SK-N-SH treated with all-trans-retinoic acid at 6 μM for 48 hours (cell line): ENCODE results near the gene VTI1A.

ENCODE experiments used
- ATAC-seq: fragments of 200-7000 bp; cut with Tn5 transposase; 3 replicates; pipeline ENCODE4 v1.9.1; 2020; ENCODE audit warnings: mild to moderate bottlenecking, moderate library complexity
- ARNTL ChIP-seq: fragments of 450-650 bp; formaldehyde crosslinking; IDR thresholded peaks from 2 replicates; pipeline ENCODE4 v1.5.0; 2020; ENCODE audit warnings: low read depth, mild to moderate bottlenecking, moderate library complexity, borderline replicate concordance
- BACH2 ChIP-seq: fragments of 250-450 bp; sonication (Bioruptor Pico); IDR thresholded peaks from 2 replicates; pipeline ENCODE4 v1.9.0; 2021; ENCODE audit warnings: mild to moderate bottlenecking, borderline replicate concordance
- CSDC2 ChIP-seq: fragments of 250-450 bp; sonication (Bioruptor Pico); IDR thresholded peaks from 2 replicates; pipeline ENCODE4 v1.5.0; 2020; ENCODE audit warnings: mild to moderate bottlenecking, moderate library complexity
- ESRRG ChIP-seq: fragments of 250-450 bp; sonication (Bioruptor Pico); IDR thresholded peaks from 2 replicates; pipeline ENCODE4 v1.6.1; 2021; ENCODE audit warnings: mild to moderate bottlenecking
- GLIS3 ChIP-seq: fragments of 250-450 bp; sonication (Bioruptor Pico); IDR thresholded peaks from 2 replicates; pipeline ENCODE4 v1.5.0; 2020; ENCODE audit warnings: mild to moderate bottlenecking, moderate library complexity
- ISL1 ChIP-seq: fragments of 250-450 bp; sonication (Bioruptor Pico); IDR thresholded peaks from 2 replicates; pipeline ENCODE4 v2.1.2; 2022; ENCODE audit warnings: mild to moderate bottlenecking, moderate library complexity
- OSR1 ChIP-seq: fragments of 250-450 bp; sonication (Bioruptor Pico); IDR thresholded peaks from 2 replicates; pipeline ENCODE4 v1.8.0; 2022; ENCODE audit warnings: moderate library complexity, mild to moderate bottlenecking, inconsistent platforms
- PPARA ChIP-seq: fragments of 250-450 bp; sonication (Bioruptor Pico); IDR thresholded peaks from 2 replicates; pipeline ENCODE4 v1.5.0; 2020; ENCODE audit warnings: mild to moderate bottlenecking, borderline replicate concordance
- RARB ChIP-seq: fragments of 250-450 bp; sonication (Bioruptor Pico); IDR thresholded peaks from 2 replicates; pipeline ENCODE4 v1.8.0; 2021; ENCODE audit warnings: mild to moderate bottlenecking, moderate library complexity
- SNAI2 ChIP-seq: fragments of 250-450 bp; sonication (Bioruptor Pico); IDR thresholded peaks from 2 replicates; pipeline ENCODE4 v1.5.0; 2020; ENCODE audit warnings: mild to moderate bottlenecking, moderate library complexity
- TCF4 ChIP-seq: fragments of 250-450 bp; sonication (Bioruptor Pico); IDR thresholded peaks from 2 replicates; pipeline ENCODE4 v1.8.0; 2021; ENCODE audit warnings: mild to moderate bottlenecking, moderate library complexity, borderline replicate concordance
- TOX ChIP-seq: fragments of 250-450 bp; sonication (Bioruptor Pico); IDR thresholded peaks from 2 replicates; pipeline ENCODE4 v1.8.0; 2021; ENCODE audit warnings: mild to moderate bottlenecking, moderate library complexity, borderline replicate concordance
- ZC3H10 ChIP-seq: fragments of 250-450 bp; sonication (Bioruptor Pico); IDR thresholded peaks from 2 replicates; pipeline ENCODE4 v1.5.1; 2021; ENCODE audit warnings: mild to moderate bottlenecking, moderate library complexity
- ZFP3 ChIP-seq: fragments of 250-450 bp; sonication (Bioruptor Pico); IDR thresholded peaks from 2 replicates; pipeline ENCODE4 v1.5.0; 2020; ENCODE audit warnings: mild to moderate bottlenecking, moderate library complexity
- ZFP30 ChIP-seq: fragments of 450-650 bp; formaldehyde crosslinking; IDR thresholded peaks from 2 replicates; pipeline ENCODE4 v1.5.0; 2022; ENCODE audit warnings: mild to moderate bottlenecking, moderate library complexity
- ZNF565 ChIP-seq: fragments of 450-650 bp; formaldehyde crosslinking; conservative IDR thresholded peaks from 2 replicates; pipeline ENCODE4 v1.5.0; 2020; ENCODE audit warnings: low read depth, mild to moderate bottlenecking, moderate library complexity
- ZNF70 ChIP-seq: fragments of 450-650 bp; formaldehyde crosslinking; IDR thresholded peaks from 2 replicates; pipeline ENCODE4 v1.5.0; 2020; ENCODE audit warnings: mild to moderate bottlenecking, moderate library complexity
- ZNF8 ChIP-seq: fragments of 450-650 bp; formaldehyde crosslinking; IDR thresholded peaks from 2 replicates; pipeline ENCODE4 v1.5.0; 2020; ENCODE audit warnings: mild to moderate bottlenecking, moderate library complexity
- TF ChIP-seq, protein P1 (sequence below): fragments of 250-450 bp; sonication (Bioruptor Pico); IDR thresholded peaks from 2 replicates; pipeline ENCODE4 v1.5.0; 2020; ENCODE audit warnings: mild to moderate bottlenecking, moderate library complexity
- TF ChIP-seq, protein P2 (sequence below): fragments of 250-450 bp; sonication (Bioruptor Pico); IDR thresholded peaks from 2 replicates; pipeline ENCODE4 v1.5.1; 2020; ENCODE audit warnings: low read depth, mild to moderate bottlenecking, moderate library complexity
- TF ChIP-seq, protein P3 (sequence below): fragments of 250-450 bp; sonication (Bioruptor Pico); IDR thresholded peaks from 2 replicates; pipeline ENCODE4 v1.8.0; 2020; ENCODE audit warnings: mild to moderate bottlenecking, moderate library complexity, borderline replicate concordance
- TF ChIP-seq, protein P4 (sequence below): fragments of 250-450 bp; sonication (Bioruptor Pico); IDR thresholded peaks from 2 replicates; pipeline ENCODE4 v1.5.1; 2021; ENCODE audit warnings: mild to moderate bottlenecking, moderate library complexity
- TF ChIP-seq, protein P5 (sequence below): fragments of 250-450 bp; sonication (Bioruptor Pico); IDR thresholded peaks from 2 replicates; pipeline ENCODE4 v1.8.0; 2021; ENCODE audit warnings: low read depth, mild to moderate bottlenecking, moderate library complexity, borderline replicate concordance

The VTI1A gene

DNA sequence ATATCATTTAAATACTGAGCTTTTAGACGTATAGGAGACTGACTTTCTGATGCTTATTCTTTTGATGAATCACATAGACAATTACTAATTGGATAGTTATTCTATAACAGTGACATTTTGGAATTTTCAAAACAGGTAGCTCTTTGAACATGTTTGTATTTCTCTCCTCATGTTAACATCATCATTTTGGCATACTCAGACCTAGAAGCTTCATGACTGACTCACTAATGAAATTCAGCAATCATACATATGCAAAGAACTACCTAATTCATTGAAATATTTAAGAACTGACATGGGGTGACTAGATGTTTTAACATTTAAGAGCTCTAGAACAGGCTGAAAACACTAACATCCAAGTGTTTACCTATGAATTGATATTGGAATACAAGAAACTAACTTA lies 192.3 kb downstream of the VTI1A start:
- ATAC-seq, result no peak
- TF ChIP-seq TCF4 (no peak), ZFP30 (CRISPR knock-in tag) (no peak), ISL1 (no peak), PPARA (CRISPR knock-in tag) (no peak), GLIS3 (CRISPR knock-in tag) (no peak), ESRRG (CRISPR knock-in tag) (no peak), TOX (CRISPR knock-in tag) (no peak), ARNTL (no peak), CSDC2 (CRISPR knock-in tag) (no peak), ZNF565 (no peak), OSR1 (no peak), RARB (CRISPR knock-in tag) (no peak), ZFP3 (CRISPR knock-in tag) (no peak), SNAI2 (CRISPR knock-in tag) (no peak)
- TF ChIP-seq, protein P1, sequence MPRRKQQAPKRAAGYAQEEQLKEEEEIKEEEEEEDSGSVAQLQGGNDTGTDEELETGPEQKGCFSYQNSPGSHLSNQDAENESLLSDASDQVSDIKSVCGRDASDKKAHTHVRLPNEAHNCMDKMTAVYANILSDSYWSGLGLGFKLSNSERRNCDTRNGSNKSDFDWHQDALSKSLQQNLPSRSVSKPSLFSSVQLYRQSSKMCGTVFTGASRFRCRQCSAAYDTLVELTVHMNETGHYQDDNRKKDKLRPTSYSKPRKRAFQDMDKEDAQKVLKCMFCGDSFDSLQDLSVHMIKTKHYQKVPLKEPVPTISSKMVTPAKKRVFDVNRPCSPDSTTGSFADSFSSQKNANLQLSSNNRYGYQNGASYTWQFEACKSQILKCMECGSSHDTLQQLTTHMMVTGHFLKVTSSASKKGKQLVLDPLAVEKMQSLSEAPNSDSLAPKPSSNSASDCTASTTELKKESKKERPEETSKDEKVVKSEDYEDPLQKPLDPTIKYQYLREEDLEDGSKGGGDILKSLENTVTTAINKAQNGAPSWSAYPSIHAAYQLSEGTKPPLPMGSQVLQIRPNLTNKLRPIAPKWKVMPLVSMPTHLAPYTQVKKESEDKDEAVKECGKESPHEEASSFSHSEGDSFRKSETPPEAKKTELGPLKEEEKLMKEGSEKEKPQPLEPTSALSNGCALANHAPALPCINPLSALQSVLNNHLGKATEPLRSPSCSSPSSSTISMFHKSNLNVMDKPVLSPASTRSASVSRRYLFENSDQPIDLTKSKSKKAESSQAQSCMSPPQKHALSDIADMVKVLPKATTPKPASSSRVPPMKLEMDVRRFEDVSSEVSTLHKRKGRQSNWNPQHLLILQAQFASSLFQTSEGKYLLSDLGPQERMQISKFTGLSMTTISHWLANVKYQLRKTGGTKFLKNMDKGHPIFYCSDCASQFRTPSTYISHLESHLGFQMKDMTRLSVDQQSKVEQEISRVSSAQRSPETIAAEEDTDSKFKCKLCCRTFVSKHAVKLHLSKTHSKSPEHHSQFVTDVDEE (CRISPR knock-in tag), result no peak
- TF ChIP-seq, protein P2, sequence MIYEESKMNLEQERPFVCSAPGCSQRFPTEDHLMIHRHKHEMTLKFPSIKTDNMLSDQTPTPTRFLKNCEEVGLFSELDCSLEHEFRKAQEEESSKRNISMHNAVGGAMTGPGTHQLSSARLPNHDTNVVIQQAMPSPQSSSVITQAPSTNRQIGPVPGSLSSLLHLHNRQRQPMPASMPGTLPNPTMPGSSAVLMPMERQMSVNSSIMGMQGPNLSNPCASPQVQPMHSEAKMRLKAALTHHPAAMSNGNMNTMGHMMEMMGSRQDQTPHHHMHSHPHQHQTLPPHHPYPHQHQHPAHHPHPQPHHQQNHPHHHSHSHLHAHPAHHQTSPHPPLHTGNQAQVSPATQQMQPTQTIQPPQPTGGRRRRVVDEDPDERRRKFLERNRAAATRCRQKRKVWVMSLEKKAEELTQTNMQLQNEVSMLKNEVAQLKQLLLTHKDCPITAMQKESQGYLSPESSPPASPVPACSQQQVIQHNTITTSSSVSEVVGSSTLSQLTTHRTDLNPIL (CRISPR knock-in tag), result no peak
- TF ChIP-seq, protein P3, sequence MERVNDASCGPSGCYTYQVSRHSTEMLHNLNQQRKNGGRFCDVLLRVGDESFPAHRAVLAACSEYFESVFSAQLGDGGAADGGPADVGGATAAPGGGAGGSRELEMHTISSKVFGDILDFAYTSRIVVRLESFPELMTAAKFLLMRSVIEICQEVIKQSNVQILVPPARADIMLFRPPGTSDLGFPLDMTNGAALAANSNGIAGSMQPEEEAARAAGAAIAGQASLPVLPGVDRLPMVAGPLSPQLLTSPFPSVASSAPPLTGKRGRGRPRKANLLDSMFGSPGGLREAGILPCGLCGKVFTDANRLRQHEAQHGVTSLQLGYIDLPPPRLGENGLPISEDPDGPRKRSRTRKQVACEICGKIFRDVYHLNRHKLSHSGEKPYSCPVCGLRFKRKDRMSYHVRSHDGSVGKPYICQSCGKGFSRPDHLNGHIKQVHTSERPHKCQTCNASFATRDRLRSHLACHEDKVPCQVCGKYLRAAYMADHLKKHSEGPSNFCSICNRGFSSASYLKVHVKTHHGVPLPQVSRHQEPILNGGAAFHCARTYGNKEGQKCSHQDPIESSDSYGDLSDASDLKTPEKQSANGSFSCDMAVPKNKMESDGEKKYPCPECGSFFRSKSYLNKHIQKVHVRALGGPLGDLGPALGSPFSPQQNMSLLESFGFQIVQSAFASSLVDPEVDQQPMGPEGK (CRISPR knock-in tag), result no peak
- TF ChIP-seq, all 23 proteins: peak for 0

DNA sequence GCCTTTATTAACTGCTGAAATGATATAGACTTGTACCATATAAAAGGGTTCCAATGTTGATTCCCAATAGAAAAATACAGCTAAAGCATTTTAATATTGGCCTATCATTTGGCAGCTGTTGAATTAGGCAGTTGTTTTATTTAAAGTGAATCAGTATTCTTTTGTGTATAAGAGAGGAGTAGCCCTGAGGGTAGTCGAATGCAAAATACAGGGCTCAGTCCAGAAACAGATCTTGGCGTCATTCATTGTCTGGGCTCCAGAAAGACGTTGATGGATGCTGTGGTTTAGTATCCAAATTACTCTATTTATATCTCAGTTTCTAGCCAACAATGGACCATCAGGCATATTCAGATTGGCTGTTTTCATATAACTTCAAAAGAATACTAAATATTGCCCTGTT lies 193.6 kb downstream of the VTI1A start:
- no peak for ATAC-seq

DNA sequence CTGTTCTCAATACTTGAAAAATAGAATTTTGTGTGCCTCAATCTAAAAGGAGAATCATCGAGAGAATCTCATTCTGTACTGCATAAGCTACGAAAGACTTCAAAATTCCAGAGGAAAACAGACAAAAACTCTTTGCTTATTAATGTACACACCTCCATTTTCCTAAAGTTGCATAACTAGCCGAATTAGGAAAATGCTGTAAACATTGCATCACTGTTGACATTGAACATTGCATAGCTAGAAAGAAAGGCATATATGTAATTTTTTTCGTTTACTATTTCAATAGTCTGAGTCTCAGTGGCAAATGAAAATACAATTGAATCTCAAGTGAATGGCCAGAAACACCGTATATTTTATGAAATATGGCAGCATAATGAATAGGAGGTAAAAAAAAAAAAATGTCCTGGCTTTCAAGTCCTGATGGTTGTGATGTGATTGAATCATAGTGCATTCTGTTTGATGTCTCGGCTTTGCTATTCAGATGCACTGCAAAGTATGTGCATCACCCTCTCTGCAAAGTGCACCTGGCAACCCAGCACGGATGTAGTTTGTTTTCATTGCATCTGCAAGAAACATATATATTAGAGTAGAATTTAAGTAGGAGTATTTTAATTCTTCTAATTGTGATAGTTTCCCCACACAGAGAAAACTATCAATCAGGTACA lies 196.7 kb downstream of the VTI1A start:
- no peak for ATAC-seq
- TF ChIP-seq GLIS3 (CRISPR knock-in tag) (no peak), TCF4 (no peak), BACH2 (CRISPR knock-in tag) (no peak), ESRRG (CRISPR knock-in tag) (no peak), ZNF70 (CRISPR knock-in tag) (no peak)
- TF ChIP-seq, protein P2 (CRISPR knock-in tag), result no peak
- TF ChIP-seq, protein P1 (CRISPR knock-in tag), result no peak

More for the DNA sequence above, 193.6 kb downstream of the VTI1A start:
- TF ChIP-seq, protein P4, sequence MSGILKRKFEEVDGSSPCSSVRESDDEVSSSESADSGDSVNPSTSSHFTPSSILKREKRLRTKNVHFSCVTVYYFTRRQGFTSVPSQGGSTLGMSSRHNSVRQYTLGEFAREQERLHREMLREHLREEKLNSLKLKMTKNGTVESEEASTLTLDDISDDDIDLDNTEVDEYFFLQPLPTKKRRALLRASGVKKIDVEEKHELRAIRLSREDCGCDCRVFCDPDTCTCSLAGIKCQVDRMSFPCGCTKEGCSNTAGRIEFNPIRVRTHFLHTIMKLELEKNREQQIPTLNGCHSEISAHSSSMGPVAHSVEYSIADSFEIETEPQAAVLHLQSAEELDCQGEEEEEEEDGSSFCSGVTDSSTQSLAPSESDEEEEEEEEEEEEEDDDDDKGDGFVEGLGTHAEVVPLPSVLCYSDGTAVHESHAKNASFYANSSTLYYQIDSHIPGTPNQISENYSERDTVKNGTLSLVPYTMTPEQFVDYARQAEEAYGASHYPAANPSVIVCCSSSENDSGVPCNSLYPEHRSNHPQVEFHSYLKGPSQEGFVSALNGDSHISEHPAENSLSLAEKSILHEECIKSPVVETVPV (CRISPR knock-in tag), result no peak
- no peak for TF ChIP-seq ZFP3 (CRISPR knock-in tag)
- TF ChIP-seq TOX (CRISPR knock-in tag), result no peak
- no peak for TF ChIP-seq ARNTL
- TF ChIP-seq OSR1, result no peak
- no peak for TF ChIP-seq BACH2 (CRISPR knock-in tag)
- TF ChIP-seq, protein P5, sequence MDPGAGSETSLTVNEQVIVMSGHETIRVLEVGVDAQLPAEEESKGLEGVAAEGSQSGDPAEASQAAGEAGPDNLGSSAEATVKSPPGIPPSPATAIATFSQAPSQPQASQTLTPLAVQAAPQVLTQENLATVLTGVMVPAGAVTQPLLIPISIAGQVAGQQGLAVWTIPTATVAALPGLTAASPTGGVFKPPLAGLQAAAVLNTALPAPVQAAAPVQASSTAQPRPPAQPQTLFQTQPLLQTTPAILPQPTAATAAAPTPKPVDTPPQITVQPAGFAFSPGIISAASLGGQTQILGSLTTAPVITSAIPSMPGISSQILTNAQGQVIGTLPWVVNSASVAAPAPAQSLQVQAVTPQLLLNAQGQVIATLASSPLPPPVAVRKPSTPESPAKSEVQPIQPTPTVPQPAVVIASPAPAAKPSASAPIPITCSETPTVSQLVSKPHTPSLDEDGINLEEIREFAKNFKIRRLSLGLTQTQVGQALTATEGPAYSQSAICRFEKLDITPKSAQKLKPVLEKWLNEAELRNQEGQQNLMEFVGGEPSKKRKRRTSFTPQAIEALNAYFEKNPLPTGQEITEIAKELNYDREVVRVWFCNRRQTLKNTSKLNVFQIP (CRISPR knock-in tag), result no peak
- TF ChIP-seq ZC3H10 (CRISPR knock-in tag), result no peak
- TF ChIP-seq PPARA (CRISPR knock-in tag), result no peak
- TF ChIP-seq ZNF8 (CRISPR knock-in tag), result no peak
